ENCODE results near the gene ASGR2.

DNA sequence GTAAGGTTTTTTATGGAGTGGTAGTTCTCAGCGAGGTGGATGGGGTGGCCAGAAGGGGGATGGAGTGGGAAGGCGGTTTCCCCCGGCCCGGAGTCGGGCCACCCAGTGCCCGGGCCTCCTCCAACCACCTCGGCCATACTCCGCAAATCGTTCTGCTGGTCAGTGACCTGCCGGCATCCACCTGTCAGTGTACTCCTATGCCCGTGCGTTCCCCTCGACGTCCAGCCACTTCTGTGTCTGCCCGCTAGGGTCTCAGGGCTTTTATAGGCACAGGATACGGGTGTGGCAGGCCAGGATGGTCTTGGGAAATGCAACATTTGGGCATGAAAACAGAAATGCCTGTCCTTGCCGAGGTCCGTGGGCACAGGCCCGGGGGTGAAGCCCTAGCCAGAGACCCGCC lies 19.3 kb upstream of the ASGR2 start:
- no peak for TF ChIP-seq POLR2A (IDR thresholded peaks at IDR 0.05)
- TF ChIP-seq, protein P1, sequence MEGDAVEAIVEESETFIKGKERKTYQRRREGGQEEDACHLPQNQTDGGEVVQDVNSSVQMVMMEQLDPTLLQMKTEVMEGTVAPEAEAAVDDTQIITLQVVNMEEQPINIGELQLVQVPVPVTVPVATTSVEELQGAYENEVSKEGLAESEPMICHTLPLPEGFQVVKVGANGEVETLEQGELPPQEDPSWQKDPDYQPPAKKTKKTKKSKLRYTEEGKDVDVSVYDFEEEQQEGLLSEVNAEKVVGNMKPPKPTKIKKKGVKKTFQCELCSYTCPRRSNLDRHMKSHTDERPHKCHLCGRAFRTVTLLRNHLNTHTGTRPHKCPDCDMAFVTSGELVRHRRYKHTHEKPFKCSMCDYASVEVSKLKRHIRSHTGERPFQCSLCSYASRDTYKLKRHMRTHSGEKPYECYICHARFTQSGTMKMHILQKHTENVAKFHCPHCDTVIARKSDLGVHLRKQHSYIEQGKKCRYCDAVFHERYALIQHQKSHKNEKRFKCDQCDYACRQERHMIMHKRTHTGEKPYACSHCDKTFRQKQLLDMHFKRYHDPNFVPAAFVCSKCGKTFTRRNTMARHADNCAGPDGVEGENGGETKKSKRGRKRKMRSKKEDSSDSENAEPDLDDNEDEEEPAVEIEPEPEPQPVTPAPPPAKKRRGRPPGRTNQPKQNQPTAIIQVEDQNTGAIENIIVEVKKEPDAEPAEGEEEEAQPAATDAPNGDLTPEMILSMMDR (IDR thresholded peaks at IDR 0.05): no peak
